ENCODE data around the gene ARL14EP. TPM values are rescaled to one million over a fixed set of nuclear protein-coding genes. Genes with fewer than 3 reads are reported as not detected.

ARL14EP gene
- total and polyA plus RNA-seq, 2 experiments from 2014 or later = 21.7 to 22.2 TPM

GRCh38 chr11:30360741-30361140 is 37.8 kb downstream of the ARL14EP start:
- Histone ChIP-seq H2AFZ (no peak overlapping the region), H3K36me3 (replicated peaks; ENCODE audit: insufficient read depth, low read depth) (no peaks in the 10 kb centered on the region), H4K20me1 (ENCODE audit: insufficient read depth, poor library complexity, severe bottlenecking) (no peaks in the 10 kb centered on the region), H3K27me3 (no peaks in the 10 kb centered on the region), H3K79me2 (no peaks in the 10 kb centered on the region), H3K27ac (no peak overlapping the region), H3K4me1 (ENCODE audit: insufficient read depth) (no peaks in the 10 kb centered on the region), H3K9me3 (ENCODE audit: low read depth) (no peaks in the 10 kb centered on the region), H3K4me2 (no peak overlapping the region), H3K4me3 (no peak overlapping the region), H3K9me2 (replicated peaks; ENCODE audit: insufficient read depth) (no peaks in the 10 kb centered on the region)
- DNase-seq (ENCODE audit: low spot score) = no peak
- TF ChIP-seq, protein P1, sequence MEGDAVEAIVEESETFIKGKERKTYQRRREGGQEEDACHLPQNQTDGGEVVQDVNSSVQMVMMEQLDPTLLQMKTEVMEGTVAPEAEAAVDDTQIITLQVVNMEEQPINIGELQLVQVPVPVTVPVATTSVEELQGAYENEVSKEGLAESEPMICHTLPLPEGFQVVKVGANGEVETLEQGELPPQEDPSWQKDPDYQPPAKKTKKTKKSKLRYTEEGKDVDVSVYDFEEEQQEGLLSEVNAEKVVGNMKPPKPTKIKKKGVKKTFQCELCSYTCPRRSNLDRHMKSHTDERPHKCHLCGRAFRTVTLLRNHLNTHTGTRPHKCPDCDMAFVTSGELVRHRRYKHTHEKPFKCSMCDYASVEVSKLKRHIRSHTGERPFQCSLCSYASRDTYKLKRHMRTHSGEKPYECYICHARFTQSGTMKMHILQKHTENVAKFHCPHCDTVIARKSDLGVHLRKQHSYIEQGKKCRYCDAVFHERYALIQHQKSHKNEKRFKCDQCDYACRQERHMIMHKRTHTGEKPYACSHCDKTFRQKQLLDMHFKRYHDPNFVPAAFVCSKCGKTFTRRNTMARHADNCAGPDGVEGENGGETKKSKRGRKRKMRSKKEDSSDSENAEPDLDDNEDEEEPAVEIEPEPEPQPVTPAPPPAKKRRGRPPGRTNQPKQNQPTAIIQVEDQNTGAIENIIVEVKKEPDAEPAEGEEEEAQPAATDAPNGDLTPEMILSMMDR (IDR thresholded peaks at IDR 0.05; ENCODE audit: poor library complexity) = no peak
- no peak for TF ChIP-seq EZH2 (IDR thresholded peaks at IDR 0.05; ENCODE audit: borderline replicate concordance)
- no peak for TF ChIP-seq EZH2phosphoT487 (IDR thresholded peaks at IDR 0.05; ENCODE audit: low read depth, severe bottlenecking, unreplicated experiment)

- no peak for DNase-seq (ENCODE audit: low spot score)
- no peaks in the 10 kb centered on the region for H3K9me2 ChIP-seq (replicated peaks; ENCODE audit: insufficient read depth)
- 23% methylated on average over 7 of the region's 7 CpGs for WGBS (ENCODE audit: low lambda C conversion rate, missing lambda C conversion rate)
Observed at GRCh38 chr11:30364139-30364836, 41.4 kb downstream of the ARL14EP start.

GRCh38 chr11:30364837-30365482 is 42.1 kb downstream of the ARL14EP start:
- Histone ChIP-seq H3K4me2 (no peak overlapping the region), H2AFZ (no peak overlapping the region), H3K36me3 (replicated peaks; ENCODE audit: insufficient read depth, low read depth) (no peaks in the 10 kb centered on the region)

More at GRCh38 chr11:30364139-30364836, 41.4 kb downstream of the ARL14EP start:
- Histone ChIP-seq H3K4me1 (ENCODE audit: insufficient read depth) (no peaks in the 10 kb centered on the region), H4K20me1 (ENCODE audit: insufficient read depth, poor library complexity, severe bottlenecking) (no peaks in the 10 kb centered on the region), H3K4me2 (no peak overlapping the region), H3K36me3 (replicated peaks; ENCODE audit: insufficient read depth, low read depth) (no peaks in the 10 kb centered on the region), H2AFZ (no peak overlapping the region), H3K27ac (no peak overlapping the region), H3K27me3 (no peaks in the 10 kb centered on the region), H3K4me3 (no peak overlapping the region), H3K9me3 (ENCODE audit: low read depth) (no peaks in the 10 kb centered on the region), H3K79me2 (no peaks in the 10 kb centered on the region)
- TF ChIP-seq EZH2phosphoT487 (IDR thresholded peaks at IDR 0.05; ENCODE audit: low read depth, severe bottlenecking, unreplicated experiment) = no peak
- TF ChIP-seq, protein P1 (IDR thresholded peaks at IDR 0.05; ENCODE audit: poor library complexity) = no peak
- no peak for TF ChIP-seq EZH2 (IDR thresholded peaks at IDR 0.05; ENCODE audit: borderline replicate concordance)

More at GRCh38 chr11:30364837-30365482, 42.1 kb downstream of the ARL14EP start:
- Histone ChIP-seq H3K79me2 (no peaks in the 10 kb centered on the region), H4K20me1 (ENCODE audit: insufficient read depth, poor library complexity, severe bottlenecking) (no peaks in the 10 kb centered on the region), H3K27ac (no peak overlapping the region), H3K9me3 (ENCODE audit: low read depth) (no peaks in the 10 kb centered on the region), H3K4me1 (ENCODE audit: insufficient read depth) (no peaks in the 10 kb centered on the region), H3K27me3 (no peaks in the 10 kb centered on the region), H3K4me3 (no peak overlapping the region), H3K9me2 (replicated peaks; ENCODE audit: insufficient read depth) (no peaks in the 10 kb centered on the region)
- TF ChIP-seq EZH2phosphoT487 (IDR thresholded peaks at IDR 0.05; ENCODE audit: low read depth, severe bottlenecking, unreplicated experiment) (no peak), EZH2 (IDR thresholded peaks at IDR 0.05; ENCODE audit: borderline replicate concordance) (no peak)
- 83% methylated on average over 9 of the region's 9 CpGs for WGBS (ENCODE audit: low lambda C conversion rate, missing lambda C conversion rate)
- DNase-seq (ENCODE audit: low spot score) = no peak
